ENCODE measurements around the gene BEST1.

Gene BEST1

DNA sequence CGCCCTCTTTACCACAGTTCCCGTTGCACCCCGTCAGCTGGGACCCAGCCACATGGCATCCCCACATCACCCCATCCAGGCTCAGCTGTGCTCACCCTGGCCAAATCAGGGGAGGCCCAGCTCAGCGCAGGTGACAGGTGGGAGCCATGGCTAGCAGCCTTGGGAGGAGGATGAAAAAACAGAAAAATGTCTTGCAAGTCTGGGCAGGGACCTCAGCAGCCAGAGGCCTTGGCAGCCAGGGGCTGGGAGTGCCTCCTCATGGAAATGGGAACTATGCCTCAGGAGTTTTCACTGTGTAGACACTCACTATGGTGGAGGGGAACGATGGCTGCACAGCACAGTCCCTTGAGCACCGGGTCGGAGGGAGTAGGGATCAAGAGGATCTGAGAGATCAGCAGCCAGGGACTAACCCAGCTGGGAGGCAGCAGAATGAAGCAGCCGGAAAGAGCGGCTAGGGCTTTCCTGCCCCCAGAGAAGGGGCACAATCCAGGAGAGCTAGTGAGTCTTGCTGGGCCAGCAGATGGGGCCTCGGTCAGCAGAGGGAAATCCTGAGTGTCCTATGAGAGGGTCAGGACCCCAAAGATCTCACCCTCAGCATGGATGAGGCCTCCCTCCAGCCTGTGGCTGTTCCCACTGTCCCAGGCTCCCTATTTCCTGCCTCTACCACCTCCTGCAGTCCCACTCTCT, 23.5 kb downstream of the BEST1 start:
- Histone ChIP-seq H3K27ac (peak overlapping the region; percentile 95), H3K9me3 (no peaks in the 10 kb centered on the region), H3K27me3 (peaks cover 53% of the 10 kb centered on the region), H3K36me3 (no peaks in the 10 kb centered on the region), H3K4me3 (ENCODE audit: low read depth in 1 of 2, low read length in 1 of 2) (peak overlapping the region in 1 of 2 experiments; percentile 57), H3K4me1 (ENCODE audit: control insufficient read depth in 1 of 2, insufficient read depth in 1 of 2, low read depth in 1 of 2, low read length in 1 of 2) (peaks cover 54 to 60% of the 10 kb centered on the region in 2 experiments)
- TF ChIP-seq, protein P1, sequence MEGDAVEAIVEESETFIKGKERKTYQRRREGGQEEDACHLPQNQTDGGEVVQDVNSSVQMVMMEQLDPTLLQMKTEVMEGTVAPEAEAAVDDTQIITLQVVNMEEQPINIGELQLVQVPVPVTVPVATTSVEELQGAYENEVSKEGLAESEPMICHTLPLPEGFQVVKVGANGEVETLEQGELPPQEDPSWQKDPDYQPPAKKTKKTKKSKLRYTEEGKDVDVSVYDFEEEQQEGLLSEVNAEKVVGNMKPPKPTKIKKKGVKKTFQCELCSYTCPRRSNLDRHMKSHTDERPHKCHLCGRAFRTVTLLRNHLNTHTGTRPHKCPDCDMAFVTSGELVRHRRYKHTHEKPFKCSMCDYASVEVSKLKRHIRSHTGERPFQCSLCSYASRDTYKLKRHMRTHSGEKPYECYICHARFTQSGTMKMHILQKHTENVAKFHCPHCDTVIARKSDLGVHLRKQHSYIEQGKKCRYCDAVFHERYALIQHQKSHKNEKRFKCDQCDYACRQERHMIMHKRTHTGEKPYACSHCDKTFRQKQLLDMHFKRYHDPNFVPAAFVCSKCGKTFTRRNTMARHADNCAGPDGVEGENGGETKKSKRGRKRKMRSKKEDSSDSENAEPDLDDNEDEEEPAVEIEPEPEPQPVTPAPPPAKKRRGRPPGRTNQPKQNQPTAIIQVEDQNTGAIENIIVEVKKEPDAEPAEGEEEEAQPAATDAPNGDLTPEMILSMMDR (IDR thresholded peaks at IDR 0.05): no peak

DNA sequence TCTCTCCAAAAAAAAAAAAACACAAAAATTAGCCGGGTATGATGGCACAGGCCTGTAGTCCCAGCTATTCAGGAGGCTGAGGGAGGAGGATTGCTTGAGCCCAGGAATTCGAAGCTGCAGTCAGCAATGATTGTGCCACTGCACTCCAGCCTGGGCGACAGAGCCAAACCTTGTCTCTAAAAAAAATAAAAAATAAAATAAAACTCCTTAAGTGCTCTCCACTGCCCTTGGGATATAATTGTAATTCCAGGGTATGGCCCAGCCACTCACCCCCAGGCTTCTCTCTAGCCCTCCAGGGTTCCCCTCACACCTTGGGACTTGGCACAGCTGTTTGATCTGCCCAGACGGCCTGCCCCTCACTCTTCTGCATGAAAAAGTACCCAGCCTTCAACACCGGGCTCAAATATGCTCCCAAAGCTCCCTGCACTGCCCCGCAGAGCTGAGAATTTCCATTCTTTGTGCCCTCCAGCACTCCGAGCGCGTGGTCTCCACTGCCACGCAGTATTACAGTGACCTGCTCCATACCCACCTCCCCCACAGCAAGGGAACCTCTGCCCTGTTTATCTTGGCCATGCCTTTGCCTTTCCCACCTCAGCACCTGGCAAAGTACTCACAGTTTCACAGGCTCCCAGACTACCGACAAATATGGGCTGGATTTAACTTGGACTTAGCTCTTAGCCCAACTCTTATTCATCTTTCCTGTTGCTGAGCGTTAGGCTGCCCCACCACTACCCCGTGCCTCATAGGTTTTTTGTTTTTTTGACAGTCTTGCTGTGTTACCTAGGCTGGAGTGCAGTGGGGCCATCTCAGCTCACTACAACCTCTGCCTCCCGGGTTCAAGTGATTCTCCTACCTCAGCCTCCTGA, 24.8 kb downstream of the BEST1 start:
- no peak overlapping the region for H3K4me3 ChIP-seq (ENCODE audit: low read depth in 1 of 2, low read length in 1 of 2)
- no peaks in the 10 kb centered on the region for H3K9me3 ChIP-seq
- peaks cover 40 to 46% of the 10 kb centered on the region in 2 experiments for H3K4me1 ChIP-seq (ENCODE audit: control insufficient read depth in 1 of 2, insufficient read depth in 1 of 2, low read depth in 1 of 2, low read length in 1 of 2)
- no peak overlapping the region for H3K27ac ChIP-seq
- TF ChIP-seq, protein P1 (IDR thresholded peaks at IDR 0.05): no peak
- peaks cover 48% of the 10 kb centered on the region for H3K27me3 ChIP-seq
- H3K36me3 ChIP-seq: no peaks in the 10 kb centered on the region

DNA sequence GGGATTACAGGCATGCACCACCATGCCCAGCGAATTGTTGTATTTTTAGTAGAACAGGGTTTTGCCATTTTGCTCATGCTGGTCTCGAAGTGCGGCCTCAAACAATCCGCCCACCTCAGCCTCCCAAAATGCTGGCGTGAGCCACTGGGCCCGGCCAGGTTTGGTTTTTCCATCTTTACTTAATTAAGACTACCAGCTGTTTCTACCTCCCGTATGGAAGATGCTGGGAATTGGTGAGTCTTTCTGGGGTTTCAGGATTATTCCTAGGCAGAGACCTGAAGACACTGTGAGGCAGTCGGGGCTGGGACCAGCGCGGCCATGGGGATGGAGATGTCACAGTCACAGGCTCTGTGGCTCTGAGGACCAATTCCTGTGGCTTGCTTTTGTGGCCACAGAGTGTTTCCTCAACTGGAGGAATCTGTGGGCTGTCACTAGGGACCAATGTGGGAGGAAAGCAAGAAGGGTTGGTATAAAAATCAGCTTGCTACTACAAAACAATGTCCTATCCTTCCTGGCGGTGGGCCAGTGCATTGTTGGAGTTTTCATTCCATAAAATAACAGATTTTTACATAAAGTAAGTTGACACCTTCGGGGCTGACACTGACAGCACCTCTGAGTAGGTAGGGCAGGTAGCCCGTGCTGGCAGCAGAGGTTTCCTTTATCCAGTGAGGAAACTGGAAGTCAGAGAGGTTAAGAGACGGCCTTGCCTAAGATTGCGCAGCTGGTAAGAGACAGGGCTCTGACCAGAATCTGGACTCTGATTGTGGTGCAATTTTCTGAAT, 25.7 kb downstream of the BEST1 start:
- no peaks in the 10 kb centered on the region for H3K9me3 ChIP-seq
- TF ChIP-seq, protein P1 (IDR thresholded peaks at IDR 0.05): no peak
- H3K4me3 ChIP-seq (ENCODE audit: low read depth in 1 of 2, low read length in 1 of 2): no peak overlapping the region
- no peaks in the 10 kb centered on the region for H3K36me3 ChIP-seq
- H3K4me1 ChIP-seq (ENCODE audit: control insufficient read depth in 1 of 2, insufficient read depth in 1 of 2, low read depth in 1 of 2, low read length in 1 of 2): peaks cover 32 to 38% of the 10 kb centered on the region in 2 experiments
- peak overlapping the region; percentile 43 for H3K27ac ChIP-seq
- peaks cover 48% of the 10 kb centered on the region for H3K27me3 ChIP-seq

DNA sequence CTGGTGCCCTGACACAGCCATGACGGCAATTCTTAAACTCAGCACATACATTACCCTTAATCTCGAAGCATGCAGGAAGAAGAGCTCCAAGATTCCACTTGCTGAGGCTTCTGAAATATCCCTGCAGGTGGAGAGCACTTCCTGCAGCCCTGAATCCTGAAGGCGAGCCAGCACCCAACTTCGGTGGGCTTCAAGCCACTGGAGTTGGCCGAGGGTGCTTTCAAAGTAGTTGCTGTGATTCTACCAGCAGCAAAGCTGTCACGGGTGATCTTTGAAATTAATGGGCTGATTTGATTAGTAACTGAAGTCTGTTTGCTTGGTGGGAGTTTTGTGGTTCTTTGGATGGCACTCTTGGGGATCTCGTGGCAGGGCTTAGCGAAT, 26.3 kb downstream of the BEST1 start:
- H3K36me3 ChIP-seq: no peaks in the 10 kb centered on the region
- TF ChIP-seq, protein P1 (IDR thresholded peaks at IDR 0.05): no peak

DNA sequence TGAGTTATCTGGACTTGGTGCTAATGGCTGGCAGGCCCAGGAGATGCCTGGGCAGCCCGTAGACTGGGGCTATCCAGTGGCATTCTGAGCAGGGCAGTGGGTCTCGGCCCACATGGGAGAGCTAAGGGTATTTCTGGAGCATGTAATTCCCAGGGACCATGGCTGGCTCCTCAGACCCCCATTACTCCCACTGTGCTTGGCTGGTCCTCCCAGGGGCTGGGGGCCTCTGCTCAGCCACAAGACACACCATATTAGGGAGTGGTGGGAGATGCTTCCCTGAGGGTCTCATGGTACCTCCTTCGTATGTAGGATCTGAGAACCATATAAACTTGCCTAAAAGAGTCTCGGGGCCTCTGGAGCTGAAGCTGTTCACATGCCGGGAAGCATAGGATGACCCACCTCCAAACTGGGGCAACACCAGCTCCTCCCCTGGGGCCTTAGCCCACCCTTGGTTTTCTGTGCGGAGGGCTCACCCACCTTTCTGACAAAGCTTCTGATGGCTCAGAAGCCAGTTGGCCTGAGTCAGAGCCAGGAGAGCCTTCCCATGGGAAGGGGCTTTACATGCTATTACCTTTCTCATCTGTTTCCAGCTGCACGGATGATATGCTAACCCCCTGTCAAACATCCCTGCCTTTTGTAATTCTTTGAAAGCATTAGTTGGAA, 26.8 kb downstream of the BEST1 start:
- Histone ChIP-seq H3K4me1 (ENCODE audit: control insufficient read depth in 1 of 2, insufficient read depth in 1 of 2, low read depth in 1 of 2, low read length in 1 of 2) (peaks cover 21 to 28% of the 10 kb centered on the region in 2 experiments), H3K27ac (peak overlapping the region; percentile 43), H3K9me3 (no peaks in the 10 kb centered on the region), H3K27me3 (peaks cover 48% of the 10 kb centered on the region), H3K4me3 (ENCODE audit: low read depth in 1 of 2, low read length in 1 of 2) (no peak overlapping the region), H3K36me3 (no peaks in the 10 kb centered on the region)
- TF ChIP-seq, protein P1 (IDR thresholded peaks at IDR 0.05): no peak

More for the DNA sequence above, 26.3 kb downstream of the BEST1 start:
- Histone ChIP-seq H3K9me3 (no peaks in the 10 kb centered on the region), H3K4me3 (ENCODE audit: low read depth in 1 of 2, low read length in 1 of 2) (no peak overlapping the region), H3K27ac (peak overlapping the region; percentile 43), H3K4me1 (ENCODE audit: control insufficient read depth in 1 of 2, insufficient read depth in 1 of 2, low read depth in 1 of 2, low read length in 1 of 2) (peaks cover 26 to 32% of the 10 kb centered on the region in 2 experiments), H3K27me3 (peaks cover 48% of the 10 kb centered on the region)
